ENCODE measurements around the gene OR6X1. TPM values are rescaled to one million over a fixed set of nuclear protein-coding genes. Genes with fewer than 3 reads are reported as not detected.

Gene OR6X1
- total RNA-seq, 1 donor from 2014 or later = not detected

Other genes starting within 250 kb of the OR6X1 start
- 2.5 and 4.9 TPM in 2 replicates for gene SCN3B, start 99.9 kb downstream of the OR6X1 start, total RNA-seq
- 6.1 and 10.2 TPM in 2 replicates for gene ZNF202, start 12.9 kb downstream of the OR6X1 start, total RNA-seq
- gene OR6M1, start 51.8 kb upstream of the OR6X1 start, total RNA-seq = not detected in 2 replicates
- gene TMEM225, start 131.2 kb upstream of the OR6X1 start, total RNA-seq = not detected in 2 replicates
- gene OR8D4, start 147.6 kb upstream of the OR6X1 start, total RNA-seq = not detected in 2 replicates
- gene OR4D5, start 185.1 kb upstream of the OR6X1 start, total RNA-seq = not detected in 2 replicates
- not detected in 2 replicates for gene OR6T1, start 189.3 kb upstream of the OR6X1 start, total RNA-seq
- gene OR10S1, start 223.3 kb upstream of the OR6X1 start, total RNA-seq = not detected in 2 replicates
- gene OR10G6, start 240.6 kb upstream of the OR6X1 start, total RNA-seq = not detected in 2 replicates